HPDE6-E6E7 (cell line): Measurements from ENCODE around the gene ATP1A1.

Experiments used
- DNase-seq: peaks from one replicate; pipeline ENCODE4 v3.0.0; 2011; ENCODE audit warnings: missing footprints; ENCODE audit errors: extremely low spot score

Gene ATP1A1

GRCh38 chr1:116391185-116391584 is 18.1 kb downstream of the ATP1A1 start:
- no peak for DNase-seq

GRCh38 chr1:116392717-116393404 is 19.8 kb downstream of the ATP1A1 start:
- no peak for DNase-seq

- DNase-seq: no peak
Measured at GRCh38 chr1:116393792-116394191, 20.7 kb downstream of the ATP1A1 start.

GRCh38 chr1:116394270-116394669 is 21.2 kb downstream of the ATP1A1 start:
- DNase-seq: no peak

DNA sequence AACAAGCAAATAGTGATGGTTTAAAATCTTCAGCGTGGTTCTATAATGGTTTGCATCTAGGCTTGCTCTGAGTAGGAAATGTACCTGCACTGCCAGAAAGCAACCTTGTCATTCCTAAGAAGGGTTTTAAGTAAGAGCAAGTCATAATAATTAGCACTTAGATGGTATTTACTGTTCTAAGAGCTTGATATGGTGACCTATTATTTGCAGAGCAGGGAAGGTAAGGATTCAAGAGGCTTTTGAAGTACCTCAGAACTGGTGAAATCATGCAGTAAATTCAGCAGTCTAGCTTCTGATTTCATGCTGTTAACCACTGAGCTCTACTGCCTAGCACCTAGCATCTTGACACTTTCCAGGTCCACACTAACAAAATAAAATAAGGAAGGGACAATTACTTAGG is 23.7 kb downstream of the ATP1A1 start:
- DNase-seq: no peak

- DNase-seq: no peak
Measured at GRCh38 chr1:116397728-116398127, 24.7 kb downstream of the ATP1A1 start.

DNA sequence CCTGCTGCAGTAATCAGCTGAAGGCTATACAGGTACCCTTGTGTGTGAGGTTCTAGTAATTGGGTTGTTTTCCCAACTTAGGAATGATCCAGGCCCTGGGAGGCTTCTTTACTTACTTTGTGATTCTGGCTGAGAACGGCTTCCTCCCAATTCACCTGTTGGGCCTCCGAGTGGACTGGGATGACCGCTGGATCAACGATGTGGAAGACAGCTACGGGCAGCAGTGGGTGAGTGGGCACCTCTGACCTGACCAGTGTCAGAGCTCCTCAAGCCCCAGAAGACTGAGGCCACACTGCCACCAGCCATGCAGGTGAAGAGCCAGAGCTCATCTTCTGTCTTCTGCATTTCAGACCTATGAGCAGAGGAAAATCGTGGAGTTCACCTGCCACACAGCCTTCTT is 27.7 kb downstream of the ATP1A1 start:
- no peak for DNase-seq

DNA sequence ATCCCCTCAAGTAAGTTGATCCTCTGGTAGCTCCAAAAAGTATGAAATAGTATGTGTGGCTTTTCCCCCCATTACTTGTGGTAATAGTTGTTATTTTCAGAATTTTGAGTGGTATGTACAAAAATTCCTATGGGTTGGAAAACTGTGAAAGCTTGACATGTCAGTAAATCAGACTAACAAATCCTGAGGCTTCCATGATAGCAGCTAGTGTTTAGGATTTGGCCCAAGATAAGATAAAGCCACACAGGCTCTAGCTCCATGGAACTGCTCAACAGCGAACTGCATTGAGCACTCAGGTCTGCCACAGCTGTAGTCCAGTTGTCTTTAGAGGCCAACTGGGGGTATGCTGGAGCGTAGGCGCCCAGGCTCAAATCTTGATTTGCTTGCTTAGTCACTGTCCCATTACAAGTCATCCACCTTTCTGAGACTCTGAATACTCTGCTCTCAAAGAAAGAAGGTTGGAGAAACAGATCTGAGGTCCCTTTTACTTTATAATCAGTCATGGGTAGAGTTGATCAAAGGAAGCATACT is 28.7 kb downstream of the ATP1A1 start:
- DNase-seq: no peak

DNA sequence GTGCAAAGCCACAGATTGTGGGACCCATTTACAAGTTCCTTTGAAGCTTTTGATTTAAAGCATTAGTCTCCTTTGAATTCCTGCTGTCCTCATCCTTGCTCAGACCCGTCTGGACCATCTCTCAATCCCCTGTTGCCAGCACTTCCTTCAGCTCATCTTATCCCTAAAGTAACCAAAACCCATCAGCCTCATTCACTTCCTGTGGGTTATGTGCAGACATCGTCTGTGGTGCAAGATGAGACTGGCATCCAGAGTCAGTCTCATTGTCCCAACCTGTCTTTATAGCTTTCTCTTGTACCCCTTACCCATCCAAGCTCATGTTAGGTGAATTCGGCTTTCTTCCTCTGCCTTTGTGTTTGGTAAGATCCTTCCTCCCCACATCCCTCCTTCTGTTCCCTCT is 29.3 kb downstream of the ATP1A1 start:
- no peak for DNase-seq

DNA sequence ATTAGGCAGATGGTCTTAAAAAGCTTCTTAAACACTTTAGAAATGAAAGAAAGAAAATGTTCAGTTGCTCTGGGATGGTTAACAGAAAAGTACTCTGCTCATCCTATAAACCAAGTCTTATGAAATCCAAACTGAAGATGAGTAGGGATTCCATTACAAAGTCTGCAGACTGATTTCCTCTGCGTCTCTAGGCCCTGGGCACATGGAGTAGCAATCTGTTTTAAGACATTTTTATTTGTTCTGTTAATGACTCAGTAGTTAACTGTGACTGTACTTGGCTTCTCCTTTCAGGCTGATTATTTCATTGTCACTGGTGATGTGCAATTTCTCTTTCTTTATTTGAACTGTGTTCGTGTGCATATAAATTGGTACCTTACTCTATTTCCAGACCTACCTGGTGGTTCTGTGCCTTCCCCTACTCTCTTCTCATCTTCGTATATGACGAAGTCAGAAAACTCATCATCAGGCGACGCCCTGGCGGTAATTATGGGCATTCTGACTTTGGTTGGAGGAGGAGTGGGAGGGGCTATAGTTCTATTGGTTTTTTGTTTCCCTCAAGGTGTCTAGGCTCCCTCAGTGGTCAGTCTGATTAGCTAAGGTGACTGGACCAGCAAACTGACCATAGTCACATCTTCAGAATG is 30.6 kb downstream of the ATP1A1 start:
- DNase-seq: no peak

- DNase-seq: peak; percentile 63
Measured at GRCh38 chr1:116404699-116405098, 31.7 kb downstream of the ATP1A1 start.

GRCh38 chr1:116405241-116406135 is 32.4 kb downstream of the ATP1A1 start:
- no peak for DNase-seq

- DNase-seq: no peak
Measured at GRCh38 chr1:116407033-116407432, 34.0 kb downstream of the ATP1A1 start.

DNA sequence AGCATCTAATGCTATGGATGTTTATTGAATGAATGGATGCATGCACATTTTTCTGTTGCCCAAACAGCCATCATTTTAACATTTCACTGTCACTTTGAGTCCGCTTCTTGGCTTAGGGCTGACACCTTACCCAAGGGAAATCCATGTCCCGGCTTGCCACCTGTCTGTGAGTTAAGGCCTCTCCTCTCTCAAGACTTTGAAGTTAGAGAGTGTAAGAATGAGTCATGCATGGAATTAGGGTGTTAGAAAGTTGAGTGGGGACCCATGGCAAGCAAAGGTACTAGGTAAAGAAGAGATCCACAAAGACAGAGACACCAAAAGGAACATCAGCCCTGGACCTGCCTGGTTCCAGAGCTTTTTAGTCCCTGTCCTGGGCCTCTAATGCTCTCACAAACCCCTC is 35.1 kb downstream of the ATP1A1 start:
- DNase-seq: no peak

GRCh38 chr1:116408803-116409720 is 36.0 kb downstream of the ATP1A1 start:
- DNase-seq: no peak

GRCh38 chr1:116409751-116410191 is 36.7 kb downstream of the ATP1A1 start:
- no peak for DNase-seq

GRCh38 chr1:116411784-116412479 is 38.9 kb downstream of the ATP1A1 start:
- no peak for DNase-seq

DNA sequence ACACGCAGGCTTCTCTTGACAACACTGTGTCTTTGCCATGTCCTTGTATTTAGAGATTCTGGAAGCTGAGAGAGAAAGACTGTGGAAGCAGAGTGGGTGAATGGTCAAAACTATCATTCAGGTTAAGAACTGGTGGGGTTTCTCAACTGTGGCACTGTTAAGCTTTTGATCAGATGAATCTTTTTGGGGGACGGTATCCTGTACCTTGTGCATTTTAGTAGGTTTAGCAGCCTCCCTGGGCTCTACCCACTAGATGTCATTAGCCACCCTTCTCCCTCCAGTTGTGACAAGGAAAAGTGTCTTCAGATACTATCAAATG is 39.4 kb downstream of the ATP1A1 start:
- DNase-seq: no peak

DNA sequence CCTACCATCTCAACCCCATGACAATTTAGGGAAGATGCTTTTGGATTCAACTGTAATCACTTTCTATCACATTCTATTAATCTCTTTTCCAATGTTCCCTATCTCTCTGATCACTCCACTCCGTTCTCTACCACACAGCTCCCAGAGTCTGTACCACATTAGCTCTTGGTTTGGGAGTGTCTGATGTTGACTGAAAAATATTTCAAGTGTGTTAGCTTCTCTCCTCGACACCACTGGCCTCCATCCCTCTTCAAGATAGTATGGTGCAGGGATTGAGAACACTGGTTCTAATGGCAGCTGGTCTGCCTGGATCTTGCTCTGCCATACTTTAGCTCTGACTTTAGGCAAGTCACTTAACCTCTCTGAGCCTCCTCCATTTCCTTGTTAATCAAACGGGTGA is 39.9 kb downstream of the ATP1A1 start:
- no peak for DNase-seq

DNA sequence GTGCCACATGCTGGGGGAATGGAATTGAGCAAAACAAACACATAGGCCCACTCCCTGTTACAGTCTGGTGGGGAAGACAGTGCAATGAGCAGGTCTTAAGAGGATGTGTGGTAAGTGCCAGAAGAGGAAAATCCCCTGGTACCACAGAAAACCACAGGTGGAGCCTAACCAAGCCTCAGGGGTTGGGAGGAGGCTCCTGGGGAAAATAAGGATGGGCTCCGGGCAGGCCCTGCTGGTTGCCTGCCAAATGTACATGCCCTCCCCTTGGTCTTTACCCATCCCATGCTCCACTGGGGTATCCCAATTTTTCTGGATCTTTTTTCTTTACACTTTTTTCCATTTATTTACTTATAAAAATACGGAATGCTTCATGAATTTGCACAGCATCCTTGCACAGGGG is 40.4 kb downstream of the ATP1A1 start:
- no peak for DNase-seq

DNA sequence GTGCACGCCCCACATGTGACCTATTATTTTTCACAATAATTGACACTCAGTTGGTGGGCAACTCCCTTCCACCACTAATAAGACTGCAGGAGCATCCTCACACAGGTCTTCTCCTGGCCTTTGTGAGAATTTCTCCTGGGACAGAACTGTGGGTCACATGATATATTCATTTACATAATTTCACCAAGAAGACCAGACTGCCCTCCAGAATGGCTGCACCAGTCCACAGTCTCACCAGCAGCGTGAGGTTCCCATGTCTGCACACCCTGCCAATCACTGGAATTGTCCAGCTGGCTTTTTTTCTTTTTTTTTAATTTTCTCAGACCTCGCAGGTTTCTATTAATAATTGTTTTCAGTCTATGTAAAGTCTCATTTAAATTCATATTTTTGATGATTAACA is 41.3 kb downstream of the ATP1A1 start:
- DNase-seq: no peak
